Ovary (tissue), 3 donors: Measurements from ENCODE around the gene LEMD1.

ENCODE experiments used
- POLR2A ChIP-seq: fragments of 450-650 bp; IDR thresholded peaks from one replicate; pipeline ENCODE4 v1.6.1; 2017; ENCODE audit warnings: antibody characterized with exemption, mild to moderate bottlenecking, moderate library complexity
- TF ChIP-seq, protein P1 (sequence below), 3 donors: fragments of 450-650 bp in 2 of 3; fragments of 200-600 bp in 1 of 3; IDR thresholded peaks; one replicate each; pipeline versions ENCODE4 v1.5.1 to v1.8.0; 2016 to 2022; ENCODE audit warnings: antibody characterized with exemption in 3 of 3, mild to moderate bottlenecking in 1 of 3
- donor health status: DM: no; HTN: no; CAD: no.

DNA sequence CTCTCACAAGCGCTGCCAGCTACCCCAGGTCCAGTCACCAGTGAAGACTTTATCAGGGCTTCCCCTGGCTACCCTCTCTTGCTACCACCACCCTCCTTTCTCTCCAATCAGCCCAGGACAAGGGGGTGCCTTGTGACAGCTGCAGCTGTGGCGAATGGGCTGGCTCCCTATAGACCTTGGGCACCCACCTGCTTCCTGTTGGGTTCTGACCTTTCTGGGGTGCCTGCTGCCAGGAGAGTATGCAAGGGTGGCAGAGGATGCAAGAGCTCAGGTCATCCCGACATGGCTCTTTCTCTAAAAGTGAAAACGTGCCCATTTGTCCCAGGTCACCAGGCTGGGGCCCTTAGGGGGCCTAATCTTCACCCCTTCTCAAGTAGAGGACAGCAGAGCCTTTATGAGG, 71.7 kb downstream of the LEMD1 start:
- TF ChIP-seq, protein P1, sequence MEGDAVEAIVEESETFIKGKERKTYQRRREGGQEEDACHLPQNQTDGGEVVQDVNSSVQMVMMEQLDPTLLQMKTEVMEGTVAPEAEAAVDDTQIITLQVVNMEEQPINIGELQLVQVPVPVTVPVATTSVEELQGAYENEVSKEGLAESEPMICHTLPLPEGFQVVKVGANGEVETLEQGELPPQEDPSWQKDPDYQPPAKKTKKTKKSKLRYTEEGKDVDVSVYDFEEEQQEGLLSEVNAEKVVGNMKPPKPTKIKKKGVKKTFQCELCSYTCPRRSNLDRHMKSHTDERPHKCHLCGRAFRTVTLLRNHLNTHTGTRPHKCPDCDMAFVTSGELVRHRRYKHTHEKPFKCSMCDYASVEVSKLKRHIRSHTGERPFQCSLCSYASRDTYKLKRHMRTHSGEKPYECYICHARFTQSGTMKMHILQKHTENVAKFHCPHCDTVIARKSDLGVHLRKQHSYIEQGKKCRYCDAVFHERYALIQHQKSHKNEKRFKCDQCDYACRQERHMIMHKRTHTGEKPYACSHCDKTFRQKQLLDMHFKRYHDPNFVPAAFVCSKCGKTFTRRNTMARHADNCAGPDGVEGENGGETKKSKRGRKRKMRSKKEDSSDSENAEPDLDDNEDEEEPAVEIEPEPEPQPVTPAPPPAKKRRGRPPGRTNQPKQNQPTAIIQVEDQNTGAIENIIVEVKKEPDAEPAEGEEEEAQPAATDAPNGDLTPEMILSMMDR (IDR thresholded peaks at IDR 0.05), result no peak
- no peak for TF ChIP-seq POLR2A
